Panc1 (cell line): ENCODE data around the gene GSX2.

ENCODE experiments used
- POLR2AphosphoS5 ChIP-seq: IDR thresholded peaks from 2 replicates; pipeline ENCODE4 v1.6.1; 2012; ENCODE audit warnings: mild to moderate bottlenecking, low read depth, low read length, moderate library complexity
- SIN3A ChIP-seq: IDR thresholded peaks from 2 replicates; pipeline ENCODE4 v1.6.1; 2012; ENCODE audit warnings: low read depth, mild to moderate bottlenecking, low read length, moderate library complexity, borderline replicate concordance; ENCODE audit not compliant: insufficient read depth
- TF ChIP-seq, protein P1 (sequence below): fragments of 450-650 bp; IDR thresholded peaks from 2 replicates; pipeline ENCODE4 v1.5.1; 2017; ENCODE audit warnings: mild to moderate bottlenecking

DNA sequence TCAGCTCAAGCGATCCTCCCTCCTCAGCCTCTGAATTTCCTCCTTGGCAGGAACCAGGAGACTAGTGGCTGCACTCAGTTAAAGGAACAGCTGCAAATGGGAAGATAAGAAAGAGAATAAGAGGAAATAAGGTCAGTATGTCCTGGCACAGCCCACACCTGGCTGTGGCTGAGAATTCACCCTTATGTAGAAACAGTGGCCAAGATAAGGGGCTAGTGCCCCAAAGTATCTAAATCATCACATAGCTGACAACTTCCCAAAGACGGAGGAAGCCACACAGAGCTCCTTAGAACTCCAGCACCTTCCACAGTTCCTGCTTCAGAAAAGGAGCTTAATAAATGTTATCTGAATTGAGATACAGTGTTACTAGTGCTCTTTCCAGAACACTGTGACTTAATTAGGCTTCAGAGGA lies 33.2 kb upstream of the GSX2 start:
- TF ChIP-seq POLR2AphosphoS5 (no peak), SIN3A (no peak)
- TF ChIP-seq, protein P1, sequence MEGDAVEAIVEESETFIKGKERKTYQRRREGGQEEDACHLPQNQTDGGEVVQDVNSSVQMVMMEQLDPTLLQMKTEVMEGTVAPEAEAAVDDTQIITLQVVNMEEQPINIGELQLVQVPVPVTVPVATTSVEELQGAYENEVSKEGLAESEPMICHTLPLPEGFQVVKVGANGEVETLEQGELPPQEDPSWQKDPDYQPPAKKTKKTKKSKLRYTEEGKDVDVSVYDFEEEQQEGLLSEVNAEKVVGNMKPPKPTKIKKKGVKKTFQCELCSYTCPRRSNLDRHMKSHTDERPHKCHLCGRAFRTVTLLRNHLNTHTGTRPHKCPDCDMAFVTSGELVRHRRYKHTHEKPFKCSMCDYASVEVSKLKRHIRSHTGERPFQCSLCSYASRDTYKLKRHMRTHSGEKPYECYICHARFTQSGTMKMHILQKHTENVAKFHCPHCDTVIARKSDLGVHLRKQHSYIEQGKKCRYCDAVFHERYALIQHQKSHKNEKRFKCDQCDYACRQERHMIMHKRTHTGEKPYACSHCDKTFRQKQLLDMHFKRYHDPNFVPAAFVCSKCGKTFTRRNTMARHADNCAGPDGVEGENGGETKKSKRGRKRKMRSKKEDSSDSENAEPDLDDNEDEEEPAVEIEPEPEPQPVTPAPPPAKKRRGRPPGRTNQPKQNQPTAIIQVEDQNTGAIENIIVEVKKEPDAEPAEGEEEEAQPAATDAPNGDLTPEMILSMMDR, result no peak
